ENCODE measurements around the gene REV3L. TPM values are rescaled to one million over a fixed set of nuclear protein-coding genes. Genes with fewer than 3 reads are reported as not detected.
"Not testable (repeated sequence)": the region's sequence is repeated elsewhere in the genome, so short reads cannot be mapped to it uniquely, and the experiment has no call there.

REV3L gene
- total RNA-seq, 1 donor from 2014 or later, result 66.0 TPM

DNA sequence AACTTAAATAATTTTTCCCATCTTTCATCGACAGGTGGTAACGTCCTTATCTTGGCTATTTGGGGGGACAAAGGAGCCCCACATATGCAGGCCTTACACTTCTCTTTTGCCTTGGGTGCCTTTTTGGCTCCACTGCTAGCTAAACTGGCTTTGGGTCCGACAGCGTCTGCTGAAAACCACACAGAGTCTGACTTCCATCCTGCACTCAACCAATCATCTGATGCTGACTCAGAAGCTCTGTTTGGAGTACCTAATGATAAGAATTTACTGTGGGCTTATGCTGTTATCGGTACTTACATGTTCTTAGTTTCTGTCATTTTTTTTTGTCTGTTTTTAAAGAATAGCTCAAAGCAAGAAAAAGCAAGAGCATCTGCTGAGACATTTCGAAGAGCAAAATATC lies 217.2 kb downstream of the REV3L start:
- peak; percentile 81 for DNase-seq (ENCODE audit: low spot score)

DNA sequence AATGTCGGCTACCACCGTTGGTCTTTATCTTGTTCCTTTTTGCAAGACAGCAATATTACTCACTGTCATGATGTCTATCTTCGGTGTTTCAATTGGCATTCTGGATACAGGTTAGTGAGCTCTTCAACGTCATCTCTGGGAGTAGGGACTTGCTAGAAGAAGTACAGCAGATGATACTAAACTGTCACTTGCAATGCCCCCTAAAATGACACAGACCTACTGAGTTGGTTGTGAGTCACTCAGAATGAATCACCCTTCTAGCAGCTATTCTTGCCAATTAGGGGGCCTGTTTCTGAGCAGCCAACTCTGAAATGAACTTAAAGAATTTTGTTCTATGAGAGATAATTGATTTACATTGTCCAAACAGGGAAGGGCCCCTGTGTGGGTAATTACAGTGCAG lies 219.2 kb downstream of the REV3L start:
- DNase-seq (ENCODE audit: low spot score), result no peak

DNA sequence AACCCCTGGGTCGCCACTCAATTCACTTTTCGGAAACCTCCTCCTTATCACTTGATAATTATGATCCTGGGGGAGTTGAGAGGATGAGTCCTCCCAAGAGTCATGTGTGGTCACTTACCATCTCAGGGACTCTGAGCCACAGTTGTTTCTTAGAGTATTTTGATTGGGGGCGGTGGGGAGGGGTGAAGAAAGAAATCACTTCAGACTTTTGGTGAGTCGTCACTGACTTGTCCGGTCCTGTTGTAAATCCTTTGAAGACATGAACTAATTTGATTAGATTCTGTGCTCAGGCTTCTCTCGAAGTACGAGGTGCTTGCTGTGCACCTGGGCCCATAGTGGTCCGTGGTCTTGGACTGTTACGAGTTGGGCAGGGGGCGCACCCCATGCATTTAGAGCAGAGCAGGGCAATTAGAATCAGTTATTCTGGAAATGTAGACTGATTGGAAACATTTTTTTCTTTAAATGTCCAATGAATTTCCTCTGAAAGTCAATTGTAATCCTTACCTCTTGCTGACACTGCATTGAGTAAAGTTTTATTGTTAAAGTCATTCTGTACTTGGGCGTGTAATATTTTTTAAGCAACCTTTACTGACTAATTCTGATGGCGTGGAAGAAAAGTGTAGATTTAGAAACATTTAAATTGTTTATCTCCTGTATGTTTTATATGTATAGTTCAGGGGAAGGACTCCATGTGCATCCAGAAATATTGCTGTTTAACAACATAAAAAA lies 222.3 kb downstream of the REV3L start:
- DNase-seq (ENCODE audit: low spot score), result no peak

DNA sequence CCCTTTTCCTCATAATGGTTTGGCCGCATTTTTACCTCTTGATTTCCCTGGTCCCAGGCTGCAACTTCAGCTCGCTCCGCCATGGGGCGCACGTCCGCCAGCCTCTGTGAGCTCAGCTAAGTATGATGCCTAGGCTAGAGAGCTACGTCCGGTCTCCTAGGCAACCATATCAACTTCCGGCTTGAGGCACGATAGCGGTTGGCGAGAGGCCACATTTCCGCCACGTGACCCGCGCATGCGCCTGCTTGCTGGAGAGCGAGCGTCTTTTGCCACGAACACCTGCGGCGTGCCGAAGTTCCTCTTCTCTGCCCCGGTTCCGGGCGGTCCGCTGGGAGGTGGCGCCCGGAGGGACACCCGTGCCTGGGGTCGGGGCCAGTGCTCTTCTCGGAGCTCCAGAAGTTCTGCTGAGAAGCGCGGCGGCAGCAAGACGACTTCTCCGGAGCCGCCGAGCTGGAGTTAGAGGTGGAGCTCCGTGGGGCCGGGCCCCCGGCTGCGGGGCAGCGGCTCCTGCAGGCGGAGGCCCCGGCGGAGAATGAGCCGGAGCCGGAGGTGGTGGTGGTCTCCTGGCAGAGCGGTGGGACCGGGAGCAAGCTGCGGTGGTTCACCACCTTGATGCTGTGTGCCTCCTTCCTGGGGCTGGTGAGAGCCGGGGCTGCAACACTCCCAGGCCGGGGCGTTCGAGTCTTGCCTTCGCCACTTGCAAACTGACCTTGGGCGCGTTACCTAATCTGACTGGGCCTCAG lies 223.8 kb downstream of the REV3L start:
- DNase-seq (ENCODE audit: low spot score), result peak; percentile 100

DNA sequence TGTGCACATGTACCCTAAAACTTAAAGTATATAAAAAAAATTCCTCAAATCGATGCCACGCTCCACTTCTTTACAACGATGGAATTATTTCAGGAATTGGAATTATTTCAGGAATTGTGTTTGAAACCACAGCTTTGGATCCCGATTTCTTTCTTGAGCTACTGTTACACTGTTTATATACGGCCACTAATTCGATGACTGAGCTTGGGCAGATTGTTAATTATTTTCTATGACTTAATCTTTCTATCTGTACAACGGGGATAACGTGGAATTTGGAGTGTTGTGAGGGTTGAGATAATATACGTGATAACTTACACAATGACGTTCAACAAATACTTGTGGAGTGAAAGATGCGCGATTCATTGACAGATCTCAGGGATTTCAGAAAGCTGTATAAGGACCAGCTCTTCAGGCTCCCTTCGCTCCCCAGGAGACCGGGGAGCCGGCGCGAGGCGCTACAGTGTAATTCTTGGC lies 224.4 kb downstream of the REV3L start:
- DNase-seq (ENCODE audit: low spot score), result no peak

DNA sequence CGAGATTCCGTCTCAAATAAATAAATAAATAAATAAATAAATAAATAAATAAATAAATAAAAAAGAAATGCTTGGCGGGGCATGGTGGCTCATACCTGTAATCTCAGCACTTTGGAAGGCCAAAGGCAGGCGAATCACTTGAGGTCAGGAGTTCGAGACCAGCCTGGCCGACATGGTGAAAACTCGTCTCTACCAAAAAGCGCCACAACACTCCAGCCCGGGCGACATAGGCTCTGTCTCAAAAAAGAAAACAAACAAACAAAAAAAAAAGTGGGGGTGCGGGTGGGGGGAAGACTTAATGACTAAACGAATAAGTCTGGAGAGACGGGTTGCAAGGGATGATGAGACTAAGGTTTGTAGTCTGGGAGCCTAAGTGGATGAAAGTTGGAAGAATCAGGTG lies 225.0 kb downstream of the REV3L start:
- no peak for DNase-seq (ENCODE audit: low spot score)

DNA sequence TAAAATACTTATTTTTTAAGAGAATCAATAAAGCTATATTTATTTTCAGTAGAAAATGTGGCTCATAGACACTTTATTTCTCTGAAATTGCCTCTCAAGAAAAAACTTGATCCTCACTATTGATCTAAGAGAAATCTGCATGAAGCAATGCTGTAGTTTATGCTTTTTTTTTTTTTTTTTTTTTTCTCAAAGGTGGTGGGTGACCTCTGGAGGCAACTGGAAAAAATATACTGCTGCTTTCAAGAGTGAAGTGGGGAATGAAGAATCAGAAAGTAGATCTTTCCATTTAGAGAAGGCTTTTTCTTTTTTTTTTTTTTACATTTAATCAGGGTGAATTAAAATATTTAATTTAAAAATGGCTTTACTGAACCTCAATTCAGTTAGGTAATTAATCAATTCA lies 226.4 kb downstream of the REV3L start:
- peak; percentile 61 for DNase-seq (ENCODE audit: low spot score)

DNA sequence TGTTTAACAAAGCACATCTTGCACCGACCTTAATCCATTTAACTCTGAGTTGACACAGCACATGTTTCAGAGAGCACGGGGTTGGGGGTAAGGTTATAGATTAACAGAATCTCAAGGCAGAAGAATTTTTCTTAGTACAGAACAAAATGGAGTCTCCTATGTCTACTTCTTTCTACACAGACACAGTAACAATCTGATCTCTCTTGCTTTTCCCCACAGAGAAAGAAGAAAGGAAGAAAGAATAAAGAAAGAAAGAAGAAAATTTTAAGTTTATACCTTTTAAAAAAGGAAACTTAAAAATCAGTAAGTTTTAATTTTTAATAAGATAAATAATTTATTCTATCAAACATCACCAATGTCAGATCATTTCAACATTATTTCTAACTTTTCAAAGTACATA lies 227.2 kb downstream of the REV3L start:
- DNase-seq (ENCODE audit: low spot score), result not testable (repeated sequence)

DNA sequence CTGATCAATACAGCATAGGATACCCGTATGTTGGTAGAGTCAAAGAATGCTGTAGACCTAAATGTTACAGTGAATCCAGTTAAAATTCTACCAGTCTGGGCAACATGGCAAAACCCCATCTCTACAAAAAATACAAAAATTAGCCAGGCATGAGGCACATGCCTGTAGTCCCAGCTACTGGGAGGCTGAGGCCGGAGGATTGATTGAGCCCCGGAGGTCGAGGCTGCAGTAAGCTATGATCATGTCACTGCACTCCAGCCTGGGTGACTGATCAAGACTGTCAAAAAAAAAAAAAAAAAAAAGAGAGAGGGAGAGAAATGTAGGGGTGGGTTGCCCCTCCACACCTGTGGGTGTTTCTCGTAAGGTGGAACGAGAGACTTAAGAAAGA lies 228.2 kb downstream of the REV3L start:
- DNase-seq (ENCODE audit: low spot score), result no peak

DNA sequence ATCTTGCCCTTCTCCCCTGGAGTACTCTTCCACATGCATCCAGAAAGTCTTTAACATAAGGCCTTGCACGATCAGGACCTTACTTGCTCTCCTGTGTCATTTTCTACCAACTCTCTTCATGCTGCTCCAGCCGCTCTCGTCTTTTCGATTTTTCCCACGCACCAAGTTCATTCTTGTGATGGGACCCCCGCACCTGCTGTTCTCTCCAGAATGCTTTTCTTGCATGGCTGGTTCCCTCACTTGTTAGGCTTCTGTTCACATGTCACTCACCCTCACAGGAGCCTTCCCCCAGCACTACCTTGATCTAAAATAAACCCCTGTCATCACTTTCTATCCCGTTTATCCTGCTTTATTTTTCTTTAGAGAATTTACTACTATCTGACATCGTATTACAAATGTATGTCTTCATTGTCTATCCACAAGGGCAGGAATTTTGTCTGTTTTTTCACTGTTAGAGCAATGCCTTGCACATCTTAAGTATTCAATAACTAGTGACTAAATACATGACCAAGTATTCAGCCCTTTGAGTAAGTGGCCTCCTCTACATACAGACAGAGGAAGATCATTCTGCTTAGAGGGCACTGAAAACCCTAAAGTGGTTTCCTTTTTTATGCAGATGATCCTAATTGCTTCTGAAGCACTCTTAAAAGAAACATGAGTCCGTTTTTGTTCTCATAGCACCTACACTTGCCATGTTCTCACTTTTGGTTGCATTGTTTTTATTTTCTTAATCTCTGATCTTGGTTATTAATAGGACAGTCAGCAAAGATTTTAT lies 228.8 kb downstream of the REV3L start:
- no peak for DNase-seq (ENCODE audit: low spot score)

DNA sequence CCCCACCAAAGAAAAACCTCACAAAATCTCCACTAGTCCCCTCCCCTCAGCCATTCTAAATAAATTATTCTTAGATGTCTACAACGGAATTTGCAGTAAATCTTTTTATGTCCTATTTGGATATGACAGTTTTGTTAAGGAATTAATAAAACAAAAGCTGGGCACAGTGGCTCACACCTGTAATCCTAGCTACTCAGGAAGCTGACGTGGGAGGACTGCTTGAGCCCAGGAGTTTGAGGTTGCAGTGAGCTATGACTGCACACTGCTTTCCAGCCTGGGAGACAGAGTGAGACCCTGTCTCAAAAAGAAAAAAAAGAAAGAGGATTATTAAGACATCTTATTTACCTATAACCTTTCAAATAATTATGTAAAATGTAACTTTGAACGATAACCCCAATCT lies 230.3 kb downstream of the REV3L start:
- DNase-seq (ENCODE audit: low spot score), result no peak

DNA sequence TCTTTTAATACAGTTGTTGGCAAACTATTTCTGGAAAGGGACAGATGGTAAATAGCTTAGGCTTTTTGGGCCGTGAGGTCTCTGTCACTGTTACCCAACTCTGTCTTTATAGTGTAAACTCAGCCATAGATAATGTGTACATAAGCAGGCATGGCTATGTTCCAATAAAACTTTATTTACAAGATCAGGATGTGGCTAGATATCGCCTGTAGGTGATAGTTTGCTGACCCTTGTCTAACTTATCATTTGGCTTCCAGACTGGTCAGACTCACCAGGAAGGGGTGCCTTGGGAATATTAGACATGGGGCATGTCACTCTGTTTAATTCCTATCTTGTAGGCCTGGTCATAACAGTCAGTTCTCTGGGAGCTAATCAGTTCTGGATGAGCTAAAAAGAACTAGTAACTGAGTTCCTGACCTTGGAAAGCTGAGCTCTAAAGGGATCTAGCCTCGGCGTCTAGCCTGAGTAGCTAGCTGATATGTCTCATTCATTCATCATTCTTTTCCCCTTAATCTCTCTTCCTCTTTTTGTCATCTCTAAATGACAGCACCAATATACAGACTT lies 232.1 kb downstream of the REV3L start:
- DNase-seq (ENCODE audit: low spot score), result peak; percentile 82

Other genes with a start within 250 kb of the REV3L start
- gene TRAF3IP2, start 122.7 kb upstream of the REV3L start, total RNA-seq (ENCODE audit: insufficient read depth, low replicate concordance), result 7.7 TPM